HepG2 (cell line): ENCODE results near the gene PDE9A. TPM values are rescaled to one million over a fixed set of nuclear protein-coding genes. Genes with fewer than 3 reads are reported as not detected.

ENCODE experiments used
- BRCA1 ChIP-seq: sonication (generic); formaldehyde crosslinking; IDR thresholded peaks from 2 replicates; pipeline ENCODE4 v1.4.0; 2020; ENCODE audit warnings: missing genetic modification reagents
- ERF ChIP-seq: IDR thresholded peaks from 2 replicates; pipeline ENCODE4 v1.6.1; 2018; ENCODE audit warnings: missing biosample characterization, missing genetic modification reagents
- FOXP1 ChIP-seq, 2 experiments: fragments of 450-650 bp in 1 of 2; IDR thresholded peaks; 2 replicates each; pipeline ENCODE4 v1.6.1; 2017 to 2018; ENCODE audit warnings: antibody characterized with exemption in 1 of 2
- SKI ChIP-seq: fragments of 450-650 bp; IDR thresholded peaks from one replicate; pipeline ENCODE4 v1.6.1; 2018; ENCODE audit warnings: mild to moderate bottlenecking; ENCODE audit not compliant: partially characterized antibody
- SP140L ChIP-seq: sonication (generic); formaldehyde crosslinking; IDR thresholded peaks from 2 replicates; pipeline ENCODE4 v1.4.0; 2020; ENCODE audit warnings: missing genetic modification reagents, borderline replicate concordance
- TBX2 ChIP-seq: sonication (generic); formaldehyde crosslinking; IDR thresholded peaks from 2 replicates; pipeline ENCODE4 v1.5.0; 2020; ENCODE audit warnings: missing genetic modification reagents, mild to moderate bottlenecking, borderline replicate concordance
- ZBTB49 ChIP-seq: sonication (generic); formaldehyde crosslinking; IDR thresholded peaks from 2 replicates; pipeline ENCODE4 v1.4.0; 2020; ENCODE audit warnings: missing genetic modification reagents, borderline replicate concordance
- ZNF431 ChIP-seq: sonication (generic); formaldehyde crosslinking; IDR thresholded peaks from 2 replicates; pipeline ENCODE4 v1.9.0; 2022; ENCODE audit warnings: missing genetic modification reagents, low read depth, mild to moderate bottlenecking, borderline replicate concordance
- ZNF501 ChIP-seq: sonication (generic); formaldehyde crosslinking; IDR thresholded peaks from 2 replicates; pipeline ENCODE4 v1.5.1; 2020; ENCODE audit warnings: mild to moderate bottlenecking, moderate library complexity, missing genetic modification reagents
- ZNF609 ChIP-seq: sonication (generic); formaldehyde crosslinking; IDR thresholded peaks from 2 replicates; pipeline ENCODE4 v1.4.0; 2020; ENCODE audit warnings: mild to moderate bottlenecking, missing genetic modification reagents, borderline replicate concordance
- ZNF619 ChIP-seq: sonication (generic); formaldehyde crosslinking; IDR thresholded peaks from 2 replicates; pipeline ENCODE4 v1.4.0; 2020; ENCODE audit warnings: mild to moderate bottlenecking, missing genetic modification reagents
- ZUFSP ChIP-seq: sonication (generic); formaldehyde crosslinking; IDR thresholded peaks from 2 replicates; pipeline ENCODE4 v1.9.0; 2021; ENCODE audit warnings: missing genetic modification reagents, mild to moderate bottlenecking, borderline replicate concordance
- polyA plus RNA-seq, 8 experiments: library from polyadenylated mRNA; depleted of rRNA in 3 of 8; stranded (reverse) in 7 of 8; unstranded in 1 of 8; fragments of >200 nt; fragmentation: Illumina TruSeq in 4 of 8; extraction: Trizol in 4 of 8; gene quantifications; 2 replicates each; pipeline versions ENCODE4 v1.2.1 to v1.2.3, GENCODE V29; 2011 to 2016; ENCODE audit warnings: low read depth in 4 of 8, missing spikeins in 1 of 8, mixed read lengths in 1 of 8; ENCODE audit not compliant: insufficient read depth in 1 of 8
- total RNA-seq, 5 experiments: library from RNA; depleted of rRNA; stranded (reverse); fragments of >200 nt; fragmentation: Illumina TruSeq; extraction: Trizol; gene quantifications; 2 replicates each; pipeline ENCODE4 v1.2.3, GENCODE V29; 2016; ENCODE audit warnings: low read depth in 1 of 5
- TF ChIP-seq, protein P1 (sequence below): sonication (generic); formaldehyde crosslinking; IDR thresholded peaks from 2 replicates; pipeline ENCODE4 v1.8.0; 2022; ENCODE audit warnings: mild to moderate bottlenecking, missing genetic modification reagents, moderate library complexity
- TF ChIP-seq, protein P2 (sequence below): IDR thresholded peaks from 2 replicates; pipeline ENCODE4 v1.6.1; 2016

Gene PDE9A
- total and polyA plus RNA-seq, 2 of the 13 experiments (the other 11 are each of a cell fraction or from before 2014, with no cell fraction given), result 4.6 to 19.7 TPM

GRCh38 chr21:42671778-42672593, 18.6 kb downstream of the PDE9A start (continued):
- TF ChIP-seq ZNF609 (CRISPR knock-in tag) (peak; percentile 80), SP140L (no peak), ERF (CRISPR knock-in tag) (0 out of 2 replicates have a peak, but pooled peaks have one; percentile 41), FOXP1 (IDR thresholded peaks at IDR 0.05) (no peak), FOXP1 (CRISPR knock-in tag; IDR thresholded peaks at IDR 0.05) (peak; percentile 8; the same call in 1 of the 2 replicates), ZBTB49 (no peak), TBX2 (0 out of 2 replicates have a peak, but pooled peaks have one; percentile 21), ZNF619 (CRISPR knock-in tag) (no peak), ZNF501 (CRISPR knock-in tag) (peak; percentile 70; the same call in 1 of the 2 replicates), ZNF431 (CRISPR knock-in tag) (no peak), BRCA1 (CRISPR knock-in tag) (no peak), ZUFSP (no peak), SKI (peak; percentile 41)
- TF ChIP-seq, protein P1, sequence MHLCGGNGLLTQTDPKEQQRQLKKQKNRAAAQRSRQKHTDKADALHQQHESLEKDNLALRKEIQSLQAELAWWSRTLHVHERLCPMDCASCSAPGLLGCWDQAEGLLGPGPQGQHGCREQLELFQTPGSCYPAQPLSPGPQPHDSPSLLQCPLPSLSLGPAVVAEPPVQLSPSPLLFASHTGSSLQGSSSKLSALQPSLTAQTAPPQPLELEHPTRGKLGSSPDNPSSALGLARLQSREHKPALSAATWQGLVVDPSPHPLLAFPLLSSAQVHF (CRISPR knock-in tag), result no peak
- TF ChIP-seq, protein P2, sequence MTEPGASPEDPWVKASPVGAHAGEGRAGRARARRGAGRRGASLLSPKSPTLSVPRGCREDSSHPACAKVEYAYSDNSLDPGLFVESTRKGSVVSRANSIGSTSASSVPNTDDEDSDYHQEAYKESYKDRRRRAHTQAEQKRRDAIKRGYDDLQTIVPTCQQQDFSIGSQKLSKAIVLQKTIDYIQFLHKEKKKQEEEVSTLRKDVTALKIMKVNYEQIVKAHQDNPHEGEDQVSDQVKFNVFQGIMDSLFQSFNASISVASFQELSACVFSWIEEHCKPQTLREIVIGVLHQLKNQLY (CRISPR knock-in tag), result peak; percentile 74
